Peyer's patch (tissue), 4 donors: ENCODE data around the gene ATG101.
"Not testable (repeated sequence)": the region's sequence is repeated elsewhere in the genome, so short reads cannot be mapped to it uniquely, and the experiment has no call there.

Experiments used
- CTCF ChIP-seq, 6 experiments: fragments of 450-650 bp in 4 of 6; fragments of 200-600 bp in 2 of 6; sonication (generic) in 1 of 6; IDR thresholded peaks; one replicate each; pipeline ENCODE4 v1.5.1; 2017 to 2019; ENCODE audit warnings: antibody characterized with exemption in 6 of 6, mild to moderate bottlenecking in 3 of 6, moderate library complexity in 1 of 6
- POLR2A ChIP-seq, 2 donors: fragments of 450-650 bp; IDR thresholded peaks; one replicate each; pipeline ENCODE4 v1.5.1; 2017; ENCODE audit warnings: antibody characterized with exemption in 2 of 2, mild to moderate bottlenecking in 2 of 2, moderate library complexity in 2 of 2

- TF ChIP-seq CTCF, POLR2A (IDR thresholded peaks at IDR 0.05): not testable (repeated sequence)
These were observed 48.2 kb downstream of the ATG101 start for GRCh38 chr12:52117806-52118475.
